CD4-positive, alpha-beta T cell treated with Interleukin-15 for 4 hours (primary cell): Measurements from ENCODE around the gene AQP1.

ENCODE experiments used
- DNase-seq: peaks from one replicate; pipeline ENCODE4 v3.0.0-alpha.2; 2020; ENCODE audit warnings: low spot score

AQP1 gene

GRCh38 chr7:30921540-30922401, 10.1 kb downstream of the AQP1 start:
- DNase-seq = no peak

DNA sequence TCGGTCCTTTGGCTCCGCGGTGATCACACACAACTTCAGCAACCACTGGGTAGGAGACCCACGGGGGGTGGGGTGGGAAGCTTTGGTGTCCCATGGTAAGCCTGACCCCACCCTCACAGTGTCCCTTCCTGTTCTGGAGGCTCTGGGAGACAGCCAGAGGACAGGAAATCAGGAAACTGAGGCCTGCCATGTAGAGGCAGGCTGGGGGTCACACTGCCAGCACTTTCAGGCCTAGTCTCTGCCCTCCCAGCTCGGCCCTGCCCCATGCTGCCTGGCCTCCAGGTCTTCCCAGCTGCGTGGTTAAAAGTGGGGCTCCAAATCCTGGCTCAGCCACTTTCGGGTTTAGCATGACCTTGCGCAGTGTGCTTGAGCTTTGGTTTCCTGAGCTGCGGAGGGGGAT, 10.9 kb downstream of the AQP1 start:
- DNase-seq = no peak

DNA sequence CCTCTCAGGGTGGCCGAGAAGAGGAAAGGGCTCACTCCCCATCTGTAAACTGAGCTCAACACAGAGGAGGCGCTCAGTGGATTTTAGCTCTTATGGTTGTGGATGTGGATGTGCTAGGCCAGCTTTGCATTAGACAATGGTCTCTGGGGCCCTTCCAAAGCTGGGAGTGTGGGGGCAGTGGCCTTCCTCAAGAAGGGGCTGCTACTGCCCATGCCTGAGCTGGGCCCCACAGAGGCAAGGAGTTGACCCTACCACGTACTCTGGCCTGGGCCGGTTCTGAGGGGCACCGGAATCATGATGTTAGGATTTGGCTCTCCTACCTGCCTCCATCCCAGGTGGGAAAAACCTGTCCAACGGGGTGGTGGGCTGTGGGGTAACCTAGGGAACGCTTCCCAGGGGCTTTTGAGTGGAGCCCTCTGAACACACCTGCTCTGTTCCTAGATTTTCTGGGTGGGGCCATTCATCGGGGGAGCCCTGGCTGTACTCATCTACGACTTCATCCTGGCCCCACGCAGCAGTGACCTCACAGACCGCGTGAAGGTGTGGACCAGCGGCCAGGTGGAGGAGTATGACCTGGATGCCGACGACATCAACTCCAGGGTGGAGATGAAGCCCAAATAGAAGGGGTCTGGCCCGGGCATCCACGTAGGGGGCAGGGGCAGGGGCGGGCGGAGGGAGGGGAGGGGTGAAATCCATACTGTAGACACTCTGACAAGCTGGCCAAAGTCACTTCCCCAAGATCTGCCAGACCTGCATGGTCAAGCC, 11.5 kb downstream of the AQP1 start:
- DNase-seq = no peak

DNA sequence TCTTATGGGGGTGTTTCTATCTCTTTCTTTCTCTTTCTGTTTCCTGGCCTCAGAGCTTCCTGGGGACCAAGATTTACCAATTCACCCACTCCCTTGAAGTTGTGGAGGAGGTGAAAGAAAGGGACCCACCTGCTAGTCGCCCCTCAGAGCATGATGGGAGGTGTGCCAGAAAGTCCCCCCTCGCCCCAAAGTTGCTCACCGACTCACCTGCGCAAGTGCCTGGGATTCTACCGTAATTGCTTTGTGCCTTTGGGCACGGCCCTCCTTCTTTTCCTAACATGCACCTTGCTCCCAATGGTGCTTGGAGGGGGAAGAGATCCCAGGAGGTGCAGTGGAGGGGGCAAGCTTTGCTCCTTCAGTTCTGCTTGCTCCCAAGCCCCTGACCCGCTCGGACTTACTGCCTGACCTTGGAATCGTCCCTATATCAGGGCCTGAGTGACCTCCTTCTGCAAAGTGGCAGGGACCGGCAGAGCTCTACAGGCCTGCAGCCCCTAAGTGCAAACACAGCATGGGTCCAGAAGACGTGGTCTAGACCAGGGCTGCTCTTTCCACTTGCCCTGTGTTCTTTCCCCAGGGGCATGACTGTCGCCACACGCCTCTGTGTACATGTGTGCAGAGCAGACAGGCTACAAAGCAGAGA, 12.2 kb downstream of the AQP1 start:
- DNase-seq = no peak

DNA sequence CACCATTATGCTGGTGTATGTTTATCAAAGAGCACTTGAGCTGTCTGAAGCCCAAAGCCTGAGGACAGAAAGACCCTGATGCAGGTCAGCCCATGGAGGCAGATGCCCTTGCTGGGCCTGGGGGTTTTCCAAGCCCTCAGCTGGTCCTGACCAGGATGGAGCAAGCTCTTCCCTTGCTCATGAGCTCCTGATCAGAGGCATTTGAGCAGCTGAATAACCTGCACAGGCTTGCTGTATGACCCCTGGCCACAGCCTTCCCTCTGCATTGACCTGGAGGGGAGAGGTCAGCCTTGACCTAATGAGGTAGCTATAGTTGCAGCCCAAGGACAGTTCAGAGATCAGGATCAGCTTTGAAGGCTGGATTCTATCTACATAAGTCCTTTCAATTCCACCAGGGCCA, 13.0 kb downstream of the AQP1 start:
- DNase-seq = no peak

- DNase-seq = no peak
These were observed 13.5 kb downstream of the AQP1 start for GRCh38 chr7:30925117-30925516.

GRCh38 chr7:30925913-30926312, 14.3 kb downstream of the AQP1 start:
- DNase-seq = no peak

GRCh38 chr7:30926313-30926712, 14.7 kb downstream of the AQP1 start:
- no peak for DNase-seq

- no peak for DNase-seq
These were observed 15.4 kb downstream of the AQP1 start for GRCh38 chr7:30927040-30927439.

- no peak for DNase-seq
These were observed 15.9 kb downstream of the AQP1 start for GRCh38 chr7:30927559-30927958.

DNA sequence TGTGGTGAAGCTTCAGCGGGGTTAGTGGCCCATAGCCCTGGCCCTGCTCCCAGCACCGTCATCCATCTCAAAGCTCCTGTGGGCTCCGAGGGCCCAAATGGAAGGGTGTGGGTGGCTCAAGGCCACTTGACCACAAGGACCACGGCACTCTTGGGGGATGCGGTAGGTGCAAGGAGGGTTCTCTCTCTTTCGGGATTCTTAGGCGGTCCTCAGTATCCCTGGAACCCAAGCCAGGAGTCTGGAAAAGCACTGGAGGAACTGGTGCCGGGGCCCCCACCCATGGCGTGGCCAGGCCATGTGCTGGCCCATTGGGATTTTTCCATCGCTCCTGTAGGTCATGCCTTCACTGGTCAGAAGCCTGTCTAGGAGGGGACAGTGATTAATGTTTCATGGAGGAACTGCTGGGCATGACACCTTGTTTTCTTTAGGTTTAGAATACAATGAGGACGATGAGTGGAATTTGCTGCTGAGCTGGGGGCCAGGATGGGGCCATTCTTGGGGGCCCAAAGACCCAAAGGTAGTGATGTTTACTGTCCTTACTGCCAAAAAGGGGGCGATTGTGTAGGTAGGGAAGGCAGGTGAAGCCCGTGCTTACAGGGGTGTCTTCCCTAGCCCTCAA, 16.7 kb downstream of the AQP1 start:
- no peak for DNase-seq

DNA sequence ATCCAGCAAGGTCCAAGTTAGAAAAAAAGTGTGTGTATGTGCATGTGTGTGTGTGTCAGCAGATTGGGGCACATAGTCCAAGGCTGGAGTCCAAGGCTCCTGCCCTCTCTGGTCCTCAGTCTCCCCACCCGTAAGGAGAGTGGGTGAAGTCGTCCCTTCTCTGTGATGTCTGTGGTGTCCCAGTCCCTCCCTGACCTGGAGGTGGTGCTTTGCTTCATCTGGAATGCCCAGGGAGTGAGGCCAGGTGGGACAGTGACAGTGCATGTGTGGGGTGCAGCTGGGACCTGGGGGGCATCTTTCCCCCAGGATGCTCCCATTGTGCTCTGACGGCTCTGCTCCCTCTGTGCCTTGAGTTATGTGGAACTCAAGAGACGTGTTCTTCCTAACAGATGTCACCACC, 18.0 kb downstream of the AQP1 start:
- DNase-seq = no peak

- DNase-seq = no peak
These were observed 19.0 kb downstream of the AQP1 start for GRCh38 chr7:30930621-30931020.

DNA sequence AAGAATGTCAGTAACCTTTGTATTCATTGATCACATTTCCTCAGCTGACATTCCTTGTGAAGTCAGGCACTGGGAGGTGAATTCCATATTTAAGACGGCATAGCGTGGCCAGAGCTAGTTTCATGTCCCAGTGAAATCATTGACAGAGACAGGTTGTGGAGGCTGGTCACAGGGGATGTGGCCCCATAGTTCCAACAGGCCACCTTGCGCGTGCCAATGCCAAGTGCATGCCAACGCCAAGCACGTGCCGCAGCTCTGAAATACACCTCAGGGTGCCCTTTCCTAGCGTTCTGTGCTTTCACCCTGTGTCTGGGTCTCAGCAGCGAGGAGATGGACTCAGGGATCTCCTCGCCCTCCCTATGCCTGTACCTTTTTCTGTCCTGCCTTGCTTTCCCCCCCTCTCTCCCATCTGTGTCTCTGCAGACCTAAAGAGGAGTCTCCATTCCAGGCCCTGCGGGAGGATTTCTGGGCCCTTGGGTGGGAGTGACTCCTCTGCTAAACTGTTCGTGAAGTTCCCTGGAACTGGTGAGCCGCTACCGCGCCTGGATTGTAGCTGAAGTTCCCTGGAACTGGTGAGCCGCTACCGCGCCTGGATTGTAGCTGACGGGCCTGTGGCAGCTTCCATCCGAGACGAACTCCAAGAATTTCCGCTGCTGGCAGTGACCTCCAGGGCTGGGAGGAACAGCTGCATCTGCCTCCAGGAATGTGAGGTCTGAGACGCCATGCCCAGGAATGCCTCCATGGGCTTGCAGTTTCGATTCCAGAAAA, 19.7 kb downstream of the AQP1 start:
- no peak for DNase-seq

- DNase-seq = no peak
These were observed 20.4 kb downstream of the AQP1 start for GRCh38 chr7:30931929-30932540.

GRCh38 chr7:30932562-30932961, 20.9 kb downstream of the AQP1 start:
- DNase-seq = no peak

GRCh38 chr7:30933124-30933974, 21.7 kb downstream of the AQP1 start:
- DNase-seq = no peak

DNA sequence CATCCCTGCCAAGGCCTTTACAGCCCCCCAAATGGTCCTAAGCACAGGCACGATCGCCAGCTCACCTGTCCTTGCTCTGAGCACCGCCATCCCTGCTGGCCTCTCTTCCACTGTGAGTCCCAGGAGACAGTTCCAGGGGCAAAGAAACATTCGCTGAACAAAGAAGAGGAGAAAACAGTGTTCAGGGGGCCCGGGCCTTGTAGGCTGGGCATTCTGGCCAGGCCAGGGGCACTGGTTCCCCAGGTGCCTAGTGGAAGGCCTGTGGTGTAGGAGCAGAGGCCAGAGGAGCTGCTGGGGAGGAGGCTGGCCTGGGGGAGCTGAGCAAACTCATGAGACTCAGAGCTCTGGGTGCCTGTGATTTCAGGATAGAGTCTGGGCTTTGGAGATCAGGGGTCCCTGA, 22.6 kb downstream of the AQP1 start:
- DNase-seq = no peak

- DNase-seq = no peak
These were observed 23.3 kb downstream of the AQP1 start for GRCh38 chr7:30934732-30935568.

GRCh38 chr7:30935569-30935877, 23.9 kb downstream of the AQP1 start:
- no peak for DNase-seq
